Activated CD8-positive, alpha-beta memory T cell treated with anti-CD3 and anti-CD28 coated beads for 1 hour (primary cell): ENCODE data around the gene STPG3.
"Not testable (repeated sequence)": the region's sequence is repeated elsewhere in the genome, so short reads cannot be mapped to it uniquely, and the experiment has no call there.

Experiments used
- DNase-seq, 2 donors: peaks; one replicate each; pipeline ENCODE4 v3.0.0-alpha.2; 2020; ENCODE audit warnings: low read depth in 1 of 2; ENCODE audit errors: extremely low read depth in 1 of 2

The STPG3 gene

DNA sequence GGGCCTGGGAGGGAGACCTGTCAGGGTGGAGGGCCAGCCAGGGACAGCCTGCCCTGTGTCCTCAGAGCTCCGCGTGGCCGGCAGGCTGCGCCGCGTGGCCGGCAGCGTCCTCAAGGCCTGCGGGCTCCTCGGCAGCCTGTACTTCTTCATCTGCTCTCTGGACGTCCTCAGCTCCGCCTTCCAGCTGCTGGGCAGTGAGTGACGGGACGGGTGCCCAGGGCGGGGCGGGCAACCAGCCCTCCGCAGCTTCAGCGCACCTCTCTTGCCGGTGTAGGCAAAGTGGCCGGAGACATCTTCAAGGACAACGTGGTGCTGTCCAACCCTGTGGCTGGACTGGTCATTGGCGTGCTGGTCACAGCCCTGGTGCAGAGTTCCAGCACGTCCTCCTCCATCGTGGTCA, 18.6 kb upstream of the STPG3 start:
- no peak for DNase-seq

DNA sequence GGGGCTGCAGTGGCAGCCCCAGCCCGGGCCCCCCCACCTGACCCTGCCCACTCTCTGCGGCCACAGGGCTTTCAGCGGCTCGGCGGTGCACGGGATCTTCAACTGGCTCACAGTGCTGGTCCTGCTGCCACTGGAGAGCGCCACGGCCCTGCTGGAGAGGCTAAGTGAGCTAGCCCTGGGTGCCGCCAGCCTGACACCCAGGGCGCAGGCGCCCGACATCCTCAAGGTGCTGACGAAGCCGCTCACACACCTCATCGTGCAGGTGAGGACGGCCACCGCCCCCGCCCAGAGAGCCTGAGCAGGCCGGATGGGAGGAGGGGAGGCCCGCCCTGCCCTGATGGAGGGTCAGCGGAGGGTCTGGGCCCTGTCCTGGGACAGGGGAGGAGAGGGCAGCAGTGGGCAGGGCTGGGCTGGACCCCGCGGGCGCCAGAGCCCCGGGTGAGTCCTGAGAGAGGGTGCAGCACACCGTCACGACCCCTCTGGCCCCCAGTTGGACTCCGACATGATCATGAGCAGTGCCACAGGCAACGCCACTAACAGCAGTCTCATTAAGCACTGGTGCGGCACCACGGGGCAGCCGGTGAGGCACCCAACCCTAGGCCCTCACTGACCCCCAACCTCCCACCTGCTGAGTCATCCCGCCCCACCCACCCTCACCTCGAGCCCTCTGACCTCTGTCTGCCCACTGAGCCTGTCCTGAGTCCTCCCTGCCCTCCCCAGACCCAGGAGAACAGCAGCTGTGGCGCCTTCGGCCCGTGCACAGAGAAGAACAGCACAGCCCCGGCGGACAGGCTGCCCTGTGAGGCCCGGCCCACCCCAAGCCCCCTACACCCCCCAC, 17.7 kb upstream of the STPG3 start:
- no peak for DNase-seq

DNA sequence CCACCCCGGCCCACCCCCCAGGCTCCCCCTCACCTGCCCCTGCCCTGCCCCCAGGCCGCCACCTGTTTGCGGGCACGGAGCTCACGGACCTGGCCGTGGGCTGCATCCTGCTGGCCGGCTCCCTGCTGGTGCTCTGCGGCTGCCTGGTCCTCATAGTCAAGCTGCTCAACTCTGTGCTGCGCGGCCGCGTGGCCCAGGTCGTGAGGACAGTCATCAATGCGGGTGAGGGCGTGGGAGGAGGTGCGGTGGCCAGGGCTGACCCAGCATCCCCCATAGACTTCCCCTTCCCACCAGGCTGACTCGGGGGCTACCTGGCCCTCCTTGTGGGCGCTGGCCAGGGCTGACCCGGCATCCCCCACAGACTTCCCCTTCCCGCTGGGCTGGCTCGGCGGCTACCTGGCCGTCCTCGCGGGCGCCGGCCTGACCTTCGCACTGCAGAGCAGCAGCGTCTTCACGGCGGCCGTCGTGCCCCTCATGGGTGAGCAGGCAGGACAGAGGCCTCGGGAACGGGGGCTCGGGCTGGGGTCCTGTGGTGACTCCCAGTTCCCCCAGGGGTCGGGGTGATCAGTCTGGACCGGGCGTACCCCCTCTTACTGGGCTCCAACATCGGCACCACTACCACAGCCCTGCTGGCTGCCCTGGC, 16.9 kb upstream of the STPG3 start:
- no peak for DNase-seq

DNA sequence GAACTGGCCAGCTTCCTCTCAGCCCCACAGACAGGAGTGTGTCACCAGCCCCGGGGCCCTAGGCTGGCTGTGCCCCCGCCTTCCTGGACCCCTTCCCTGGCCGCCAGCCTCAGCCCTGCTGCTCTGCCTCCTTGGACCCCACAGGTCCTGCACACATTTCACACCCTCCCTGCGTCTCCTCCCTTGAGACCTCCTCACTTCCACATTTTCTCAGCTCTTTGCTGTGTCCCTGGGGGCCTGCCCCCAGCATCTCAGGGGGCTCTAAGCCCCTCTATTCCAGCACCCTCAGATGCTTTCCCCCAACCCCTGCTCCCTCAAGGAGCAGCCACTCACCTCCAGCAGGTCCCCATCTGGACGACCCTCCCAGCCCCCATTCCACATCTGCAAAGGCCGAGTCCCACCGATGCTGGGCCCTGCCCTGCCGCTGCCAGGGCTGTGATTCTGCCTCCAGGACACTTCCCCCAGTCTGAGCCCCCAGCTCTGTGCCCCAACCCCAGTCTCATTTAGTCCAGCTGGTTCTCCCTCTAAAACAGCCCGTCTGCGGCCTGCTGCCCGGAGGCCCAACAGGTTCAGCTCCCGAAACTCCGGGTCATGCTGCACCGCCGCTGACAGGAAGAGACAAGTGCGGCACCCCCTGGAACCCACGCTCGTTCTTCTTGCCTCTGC, 16.2 kb upstream of the STPG3 start:
- DNase-seq: no peak

DNA sequence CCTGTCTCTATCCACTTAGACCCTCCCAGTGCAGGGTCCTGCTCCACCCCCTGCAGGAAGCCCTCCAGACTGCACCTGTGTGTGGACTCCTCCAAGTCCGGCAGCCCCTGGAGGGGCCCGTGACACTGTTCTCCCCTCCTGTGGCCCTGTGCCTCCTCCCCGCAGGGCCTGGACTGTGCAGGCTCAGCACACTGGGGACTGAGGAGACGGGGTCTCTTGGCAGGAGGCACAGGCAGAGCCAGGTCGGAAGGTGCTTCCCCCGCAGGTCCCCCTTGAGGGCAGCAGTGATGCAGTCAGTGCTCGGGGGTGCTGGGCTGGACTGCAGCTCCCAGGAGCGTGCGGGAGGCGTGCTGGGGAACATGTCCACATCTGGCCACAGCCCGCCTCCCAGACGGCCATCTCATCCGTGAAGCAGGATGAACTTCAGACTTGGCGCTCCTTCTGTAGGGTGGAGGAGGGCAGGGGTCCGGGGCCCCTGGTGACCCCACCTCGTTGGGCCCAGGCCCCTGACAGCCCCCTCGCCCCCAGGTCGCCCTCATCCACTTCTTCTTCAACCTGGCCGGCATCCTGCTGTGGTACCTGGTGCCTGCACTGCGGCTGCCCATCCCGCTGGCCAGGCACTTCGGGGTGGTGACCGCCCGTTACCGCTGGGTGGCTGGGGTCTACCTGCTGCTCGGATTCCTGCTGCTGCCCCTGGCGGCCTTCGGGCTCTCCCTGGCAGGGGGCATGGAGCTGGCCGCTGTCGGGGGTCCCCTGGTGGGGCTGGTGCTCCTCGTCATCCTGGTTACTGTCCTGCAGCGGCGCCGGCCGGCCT, 15.5 kb upstream of the STPG3 start:
- no peak for DNase-seq

DNA sequence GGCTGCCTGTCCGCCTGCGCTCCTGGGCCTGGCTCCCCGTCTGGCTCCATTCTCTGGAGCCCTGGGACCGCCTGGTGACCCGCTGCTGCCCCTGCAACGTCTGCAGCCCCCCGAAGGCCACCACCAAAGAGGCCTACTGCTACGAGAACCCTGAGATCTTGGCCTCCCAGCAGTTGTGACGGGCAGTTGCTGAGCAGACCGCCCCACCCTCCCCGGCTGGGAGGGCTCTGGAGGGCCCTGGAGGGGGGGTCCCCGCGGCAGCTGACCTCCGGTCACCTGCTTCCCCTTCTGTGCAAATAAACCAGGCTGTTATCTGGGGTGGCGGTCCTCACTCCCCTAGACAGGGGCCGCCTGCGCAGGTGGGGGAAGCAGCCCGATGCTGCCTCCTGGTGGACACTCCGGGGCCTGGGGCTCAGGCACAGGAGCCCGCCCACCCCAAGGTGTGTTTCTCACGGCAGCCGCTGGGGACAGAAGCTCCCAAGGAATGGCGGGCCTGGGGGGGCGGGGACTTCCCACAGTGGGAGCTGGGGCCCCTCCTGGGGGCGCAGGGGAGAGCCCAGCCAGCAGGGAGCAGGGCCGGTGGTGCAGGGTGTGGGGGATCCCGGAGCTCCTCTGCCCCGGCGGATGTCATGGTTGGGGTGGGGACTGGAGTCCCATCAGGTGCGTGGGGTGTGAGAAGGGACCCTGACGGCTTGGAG, 14.7 kb upstream of the STPG3 start:
- DNase-seq: peak; percentile 72 to 85

DNA sequence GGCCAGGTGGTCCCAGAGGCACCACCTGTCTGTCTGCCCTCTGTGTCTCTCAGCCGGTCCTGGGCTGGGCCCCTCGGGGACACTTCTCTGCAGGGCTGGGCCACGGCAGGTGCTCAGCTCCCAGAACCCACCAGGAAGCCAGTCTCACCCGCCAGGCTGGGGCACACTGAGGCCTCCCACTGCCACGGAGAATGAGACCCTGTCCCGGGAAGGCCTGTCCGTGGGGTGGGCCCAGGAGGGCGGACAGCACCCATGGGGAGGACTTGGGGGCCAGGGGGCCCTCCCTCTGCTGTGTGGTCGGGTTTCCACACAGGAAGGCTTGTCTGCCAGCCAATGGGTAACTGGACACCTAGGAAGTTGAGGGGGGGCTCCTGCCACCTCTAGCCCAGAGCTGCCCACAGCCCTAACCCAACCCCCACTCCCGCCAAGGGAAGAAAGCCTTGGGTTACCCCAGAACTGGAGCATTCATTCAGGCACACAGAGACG, 14.1 kb upstream of the STPG3 start:
- no peak for DNase-seq

DNA sequence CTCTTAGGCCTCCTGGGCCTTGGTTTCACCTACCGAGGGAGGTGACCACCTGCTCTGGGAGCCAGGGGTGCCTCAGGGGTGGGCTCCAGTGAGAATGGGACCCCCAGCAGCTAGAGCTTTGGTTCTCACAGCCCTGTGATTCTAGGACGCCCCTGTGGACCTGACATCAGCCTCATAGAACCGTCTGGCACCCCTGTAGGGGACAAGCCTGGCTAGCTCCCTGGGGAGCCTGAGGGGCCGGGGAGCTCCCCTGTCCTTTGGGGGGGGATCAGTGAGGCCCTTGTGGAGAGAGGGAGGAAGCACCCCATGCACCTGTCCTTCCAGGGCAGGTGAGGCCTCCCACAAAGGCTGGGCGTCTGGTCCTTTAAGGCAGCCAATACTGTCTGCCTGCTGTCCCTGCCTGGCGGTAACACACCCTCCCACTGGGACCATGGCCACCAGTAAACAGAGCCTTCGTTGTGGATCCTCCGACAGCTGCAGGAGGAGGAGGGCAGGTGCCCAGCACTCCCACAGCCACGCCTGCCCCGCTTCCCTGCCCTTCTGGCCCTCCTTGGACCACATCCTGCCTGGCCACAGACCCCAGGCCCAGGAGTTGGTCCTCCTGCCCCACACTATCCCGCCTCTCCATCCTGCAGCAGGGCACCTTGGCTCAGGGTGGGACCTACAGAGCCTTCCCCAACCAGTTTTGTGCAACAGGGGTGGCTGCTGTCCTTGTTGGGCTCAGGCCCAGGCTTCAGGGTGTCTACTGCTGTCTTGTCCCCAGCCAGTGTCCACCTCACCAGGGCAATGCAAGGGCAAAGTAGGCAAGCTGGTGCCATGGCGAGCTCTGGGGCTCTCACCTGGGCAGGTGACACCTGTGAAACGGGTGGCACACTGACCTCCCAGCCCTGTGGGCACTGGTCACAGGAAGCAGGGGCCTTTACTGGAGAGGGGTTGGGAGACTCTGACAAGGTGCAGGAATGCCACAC, 13.0 kb upstream of the STPG3 start:
- no peak for DNase-seq

DNA sequence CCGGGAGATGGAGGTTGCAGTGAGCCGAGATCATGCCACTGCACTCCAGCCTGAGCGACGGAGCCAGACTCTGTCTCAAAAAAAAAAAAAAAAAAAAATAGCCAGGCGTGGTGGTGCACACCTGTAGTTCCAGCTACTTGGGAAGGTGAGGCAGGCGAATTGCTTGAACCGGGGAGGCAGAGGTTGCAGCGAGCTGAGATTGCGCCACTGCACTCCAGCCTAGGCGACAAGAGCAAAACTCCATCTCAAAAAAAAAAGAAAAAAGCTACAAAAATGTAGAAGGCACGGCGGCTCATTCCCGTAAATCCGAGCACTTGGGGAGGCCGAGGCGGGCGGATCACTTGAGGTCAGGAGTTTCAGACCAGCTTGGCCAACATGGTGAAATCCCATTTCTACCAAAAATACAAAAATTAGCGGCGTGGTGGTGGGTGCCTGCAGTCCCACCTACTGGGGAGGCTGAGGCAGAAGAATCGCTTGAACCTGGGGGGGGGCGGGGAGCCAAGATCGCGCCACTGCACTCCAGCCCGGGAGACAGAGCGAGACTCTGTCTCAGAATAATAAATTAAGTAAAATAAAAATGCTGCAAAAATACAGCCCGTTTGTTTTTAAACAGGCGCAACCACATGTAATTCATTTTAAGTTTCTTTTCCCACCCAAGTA, 11.4 kb upstream of the STPG3 start:
- not testable (repeated sequence) for DNase-seq

DNA sequence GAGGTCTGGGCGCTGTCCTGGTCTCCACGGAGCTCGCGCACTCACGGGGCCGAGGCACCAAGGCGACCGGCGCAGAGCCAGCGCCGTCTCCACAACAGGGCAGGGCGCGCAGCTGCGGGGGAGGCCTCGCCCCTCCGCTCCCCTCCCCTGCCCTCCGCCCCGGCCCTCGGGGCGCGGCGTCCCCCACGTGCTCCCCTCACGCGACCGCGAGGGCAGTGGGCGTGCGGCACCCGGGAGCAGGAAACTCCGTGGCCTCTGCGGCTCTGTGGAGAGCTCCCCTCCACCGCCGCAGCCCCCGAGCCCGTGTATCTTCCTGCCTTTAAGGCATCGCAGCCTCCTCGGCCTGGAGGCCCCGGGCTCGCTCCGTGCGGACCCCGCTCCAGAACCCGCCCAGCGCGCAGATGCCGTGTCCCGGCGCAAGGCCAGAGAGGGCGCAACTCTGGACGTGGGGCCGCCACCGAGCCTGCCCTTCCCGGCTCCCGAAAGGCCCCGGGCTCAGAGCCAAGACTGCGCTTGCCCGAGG, 10.7 kb upstream of the STPG3 start:
- peak; percentile 21 to 45 for DNase-seq

DNA sequence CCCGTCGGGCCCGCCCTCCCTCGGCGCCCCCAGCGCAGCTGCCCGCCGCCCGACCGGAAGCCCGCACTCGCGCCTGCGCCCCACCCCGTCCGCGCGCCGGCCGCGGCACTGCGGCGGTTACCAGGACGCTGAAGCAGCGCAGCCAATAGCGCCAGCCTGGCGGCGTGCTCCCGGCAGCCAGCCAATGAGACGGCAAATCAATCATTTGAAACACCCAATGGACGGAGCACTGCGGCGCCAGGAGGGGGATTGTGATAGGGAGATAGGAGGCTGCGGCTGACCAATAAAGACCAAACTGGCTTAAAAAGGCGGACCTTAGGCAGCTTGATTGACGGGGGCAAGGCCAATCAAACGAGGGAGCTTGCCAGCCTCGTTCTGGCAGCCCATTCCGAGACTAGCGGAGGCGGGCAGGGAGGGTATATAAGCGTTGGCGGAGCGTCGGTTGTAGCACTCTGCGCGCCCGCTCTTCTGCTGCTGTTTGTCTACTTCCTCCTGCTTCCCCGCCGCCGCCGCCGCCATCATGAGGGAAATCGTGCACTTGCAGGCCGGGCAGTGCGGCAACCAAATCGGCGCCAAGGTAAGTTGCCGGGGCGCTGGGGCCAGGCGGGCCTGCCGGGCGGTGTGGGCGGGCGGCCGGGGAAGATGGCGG, 10.1 kb upstream of the STPG3 start, which contains the start of gene TUBB4B:
Gene TUBB4B, plus strand, starts transcription at position 447 of the 649 bp plus-strand sequence. Its CDS starts 74 bp downstream, at position 521.
- DNase-seq: peak; percentile 92 to 97

DNA sequence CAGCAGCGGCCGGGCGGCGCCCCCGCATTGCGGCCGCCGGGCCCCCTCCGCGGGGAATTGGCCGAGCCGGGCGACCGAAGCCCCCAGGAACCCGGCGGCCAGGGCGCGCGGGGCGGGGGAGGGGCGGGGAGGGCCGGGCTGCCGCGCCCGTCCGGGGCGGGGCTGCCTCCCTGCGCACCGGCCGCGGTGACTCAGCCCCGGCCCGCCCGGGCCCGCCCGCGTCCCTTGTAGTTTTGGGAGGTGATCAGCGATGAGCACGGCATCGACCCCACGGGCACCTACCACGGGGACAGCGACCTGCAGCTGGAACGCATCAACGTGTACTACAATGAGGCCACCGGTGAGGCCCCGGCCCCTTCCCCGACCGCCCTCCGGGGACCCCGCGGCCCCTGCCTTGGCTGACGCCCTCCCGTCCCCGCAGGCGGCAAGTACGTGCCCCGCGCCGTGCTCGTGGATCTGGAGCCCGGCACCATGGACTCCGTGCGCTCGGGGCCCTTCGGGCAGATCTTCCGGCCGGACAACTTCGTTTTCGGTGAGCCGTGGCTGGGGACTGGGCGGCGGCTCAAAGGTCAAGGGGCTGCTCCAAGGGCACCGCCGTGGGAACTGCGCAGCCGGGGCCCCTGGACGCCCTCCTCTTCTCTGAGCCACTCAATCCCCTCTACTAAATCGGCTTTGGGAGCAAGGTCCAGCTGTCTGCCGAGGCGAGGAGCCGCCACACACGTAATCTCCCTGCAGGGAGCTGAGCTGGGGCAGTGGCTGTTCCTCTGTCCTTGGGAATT, 9.4 kb upstream of the STPG3 start:
- peak; percentile 48 to 56 for DNase-seq

DNA sequence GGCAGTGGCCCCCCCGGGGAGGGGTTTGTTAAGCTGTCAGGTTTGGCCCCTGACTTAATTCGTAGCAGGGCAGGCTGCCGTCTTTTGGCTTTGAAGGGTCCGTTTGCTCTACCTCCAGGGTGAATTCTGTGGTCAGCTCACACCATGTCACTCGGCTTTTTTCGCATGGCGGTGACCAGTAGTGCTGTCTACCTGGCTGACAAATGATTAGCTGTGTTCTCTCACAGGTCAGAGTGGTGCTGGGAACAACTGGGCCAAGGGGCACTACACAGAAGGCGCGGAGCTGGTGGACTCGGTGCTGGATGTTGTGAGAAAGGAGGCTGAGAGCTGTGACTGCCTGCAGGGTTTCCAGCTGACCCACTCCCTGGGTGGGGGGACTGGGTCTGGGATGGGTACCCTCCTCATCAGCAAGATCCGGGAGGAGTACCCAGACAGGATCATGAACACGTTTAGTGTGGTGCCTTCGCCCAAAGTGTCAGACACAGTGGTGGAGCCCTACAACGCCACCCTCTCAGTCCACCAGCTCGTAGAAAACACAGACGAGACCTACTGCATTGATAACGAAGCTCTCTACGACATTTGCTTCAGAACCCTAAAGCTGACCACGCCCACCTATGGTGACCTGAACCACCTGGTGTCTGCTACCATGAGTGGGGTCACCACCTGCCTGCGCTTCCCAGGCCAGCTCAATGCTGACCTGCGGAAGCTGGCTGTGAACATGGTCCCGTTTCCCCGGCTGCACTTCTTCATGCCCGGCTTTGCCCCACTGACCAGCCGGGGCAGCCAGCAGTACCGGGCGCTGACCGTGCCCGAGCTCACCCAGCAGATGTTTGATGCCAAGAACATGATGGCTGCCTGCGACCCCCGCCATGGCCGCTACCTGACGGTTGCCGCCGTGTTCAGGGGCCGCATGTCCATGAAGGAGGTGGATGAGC, 8.6 kb upstream of the STPG3 start:
- no peak for DNase-seq

DNA sequence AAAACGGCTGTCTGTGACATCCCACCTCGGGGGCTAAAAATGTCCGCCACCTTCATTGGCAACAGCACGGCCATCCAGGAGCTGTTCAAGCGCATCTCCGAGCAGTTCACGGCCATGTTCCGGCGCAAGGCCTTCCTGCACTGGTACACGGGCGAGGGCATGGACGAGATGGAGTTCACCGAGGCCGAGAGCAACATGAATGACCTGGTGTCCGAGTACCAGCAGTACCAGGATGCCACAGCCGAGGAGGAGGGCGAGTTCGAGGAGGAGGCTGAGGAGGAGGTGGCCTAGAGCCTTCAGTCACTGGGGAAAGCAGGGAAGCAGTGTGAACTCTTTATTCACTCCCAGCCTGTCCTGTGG, 7.8 kb upstream of the STPG3 start:
- not testable (repeated sequence) for DNase-seq

DNA sequence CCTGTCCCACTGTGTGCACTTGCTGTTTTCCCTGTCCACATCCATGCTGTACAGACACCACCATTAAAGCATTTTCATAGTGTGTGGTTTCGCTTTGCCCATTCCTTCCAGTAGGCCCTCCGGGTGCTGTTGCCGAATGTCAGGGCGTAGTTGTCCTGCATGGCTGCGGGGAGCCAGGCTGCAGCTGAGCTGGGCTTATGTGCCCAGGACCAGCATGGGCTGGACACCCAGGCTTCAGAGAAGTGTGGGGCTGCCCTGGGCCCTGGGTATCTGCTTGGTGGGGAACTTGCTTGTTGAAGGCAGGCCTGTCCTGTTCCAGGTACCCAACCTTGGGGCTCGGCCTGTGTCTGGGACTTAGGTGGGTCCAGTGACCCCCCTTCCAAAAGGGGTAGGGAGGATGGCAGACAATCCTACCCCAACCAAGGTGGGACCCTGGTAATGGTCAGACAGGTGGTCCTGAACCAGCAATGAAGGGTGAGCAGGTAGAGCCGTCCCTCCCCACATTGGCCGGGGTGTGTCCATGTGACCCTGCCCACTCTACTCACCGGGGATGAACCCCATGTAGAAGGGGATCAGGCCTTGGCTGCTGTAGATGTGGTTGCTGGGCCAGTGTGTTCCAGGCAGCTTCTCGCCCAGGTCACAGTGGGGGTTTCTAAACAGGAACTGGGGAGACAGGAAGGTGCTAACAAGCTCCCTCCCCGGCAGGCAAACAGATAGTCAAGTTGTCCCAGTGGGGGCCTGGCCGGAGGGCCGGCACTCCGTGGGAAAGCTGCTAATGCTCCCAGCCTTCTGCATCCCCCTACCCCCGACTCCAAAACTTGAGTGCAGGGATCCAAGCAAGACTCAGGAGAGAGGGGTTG, 7.2 kb upstream of the STPG3 start:
- DNase-seq: no peak
